ENCODE data around the gene IFNL1. TPM values are rescaled to one million over a fixed set of nuclear protein-coding genes. Genes with fewer than 3 reads are reported as not detected.
A peak's percentile ranks its signal among the peaks of the same experiment; 100 is the strongest.
"Not testable (repeated sequence)": the region's sequence is repeated elsewhere in the genome, so short reads cannot be mapped to it uniquely, and the experiment has no call there.

Gene IFNL1
- total RNA-seq, 2 experiments from 2014 or later, result 0.26 to 0.70 TPM

DNA sequence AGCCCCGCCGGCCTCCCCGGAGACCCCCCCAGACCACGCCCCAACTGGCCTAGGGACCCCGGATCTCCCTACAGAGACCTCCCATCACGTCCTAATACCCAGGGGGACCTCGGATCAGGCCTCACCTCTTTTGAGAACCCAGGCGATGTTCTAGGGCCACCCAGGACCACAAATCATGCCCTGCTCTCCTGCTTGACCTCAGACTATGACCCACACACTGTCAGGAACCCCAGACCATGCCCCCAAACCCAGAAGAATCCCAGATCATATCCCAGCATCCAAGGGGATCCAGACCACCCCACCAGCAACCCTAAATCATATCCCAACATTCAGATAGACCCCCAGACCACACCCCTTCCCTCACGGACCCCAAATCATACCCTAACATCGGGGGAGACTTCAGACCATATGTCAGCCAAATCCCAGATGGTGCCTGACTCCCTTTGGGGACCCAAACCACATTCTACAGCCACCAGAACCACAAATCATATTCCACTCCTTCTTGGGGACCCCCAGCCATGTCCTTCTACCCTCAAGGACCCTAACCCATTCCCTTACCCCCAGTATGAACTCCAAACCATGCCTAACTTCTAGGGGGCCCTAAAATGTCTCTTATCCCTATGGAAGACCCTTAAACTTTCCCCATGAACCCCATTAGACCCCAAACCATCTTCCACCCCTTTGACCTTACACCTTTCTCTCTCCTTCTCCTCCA is 25.1 kb downstream of the IFNL1 start:
- H3K9me3 Mint-ChIP-seq (ENCODE audit: low read depth), result no peaks in the 10 kb centered on the region
- H3K27ac Mint-ChIP-seq, result no peak overlapping the region
- CTCF ChIA-PET, result interaction anchor here (0.8 kb wide), 1 partner anchor 21 kb away, joined by 4 read pairs; the partner anchor contains the start of gene SAMD4B
- H3K27me3 Mint-ChIP-seq, result peaks cover 7% of the 10 kb centered on the region
- peak overlapping the region; percentile 64 for H3K4me3 Mint-ChIP-seq
- ATAC-seq (no peak), DNase-seq (no peak)
- H3K36me3 Mint-ChIP-seq, result no peaks in the 10 kb centered on the region
- H3K4me1 Mint-ChIP-seq, result peaks cover 16% of the 10 kb centered on the region

DNA sequence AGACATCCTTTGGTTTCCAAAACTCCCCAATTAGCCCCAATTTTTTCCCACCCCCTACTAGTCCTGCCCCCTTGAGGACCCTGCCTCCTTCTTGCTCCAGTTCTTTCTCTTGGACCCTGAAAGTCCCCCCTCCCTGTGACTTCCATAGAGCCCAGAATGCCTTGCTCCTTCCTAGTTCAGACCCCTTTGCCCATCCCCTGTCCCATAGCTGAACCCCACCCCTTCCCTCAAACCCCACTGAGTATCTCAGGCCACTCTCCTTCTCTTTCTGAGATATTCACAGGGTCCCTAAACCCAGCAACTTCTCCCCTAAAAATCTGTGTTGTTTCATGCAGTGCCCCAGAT is 25.6 kb downstream of the IFNL1 start:
- no peaks in the 10 kb centered on the region for H3K9me3 Mint-ChIP-seq (ENCODE audit: low read depth)
- CTCF ChIA-PET, result interaction anchor here (0.8 to 1.6 kb wide), 2 partner anchors 20 to 22 kb away, joined by 3 to 4 read pairs; partner anchors contain the start of gene SAMD4B
- no peaks in the 10 kb centered on the region for H3K36me3 Mint-ChIP-seq
- no peak for ATAC-seq
- DNase-seq, result no peak
- H3K27ac Mint-ChIP-seq, result no peak overlapping the region
- H3K27me3 Mint-ChIP-seq, result peaks cover 7% of the 10 kb centered on the region
- H3K4me1 Mint-ChIP-seq, result peaks cover 16% of the 10 kb centered on the region
- no peak overlapping the region for H3K4me3 Mint-ChIP-seq

DNA sequence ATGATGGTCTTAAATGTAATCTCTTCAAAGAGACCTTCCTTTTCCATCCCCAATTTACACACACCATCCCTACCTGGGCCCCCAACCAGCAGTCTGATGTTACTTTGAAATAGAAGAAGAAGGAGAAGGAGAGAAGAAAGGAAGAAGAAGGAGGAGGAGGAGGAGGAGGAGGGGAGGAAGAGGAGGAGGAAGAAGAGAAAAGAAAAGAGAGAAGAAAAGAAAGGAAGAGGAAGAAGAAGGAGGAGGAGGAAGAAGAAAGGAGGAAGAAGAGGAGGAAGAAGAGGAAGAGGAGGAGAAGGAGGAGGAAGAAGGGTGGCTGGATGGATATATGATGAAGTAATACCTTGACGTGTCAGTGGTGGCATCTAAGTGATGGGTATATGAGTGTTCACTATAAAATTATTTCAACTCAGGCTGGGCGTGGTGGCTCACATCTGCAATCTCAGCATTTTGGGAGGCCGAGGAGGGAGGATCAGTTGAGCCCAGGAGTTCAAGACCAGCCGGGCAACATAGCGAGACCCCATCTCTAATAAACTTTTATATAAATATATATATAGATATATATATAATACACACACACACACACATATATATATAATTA is 28.1 kb downstream of the IFNL1 start:
- Mint-ChIP-seq H3K4me1 (peaks cover 27% of the 10 kb centered on the region), H3K27me3 (peaks cover 7% of the 10 kb centered on the region), H3K27ac (no peak overlapping the region), H3K9me3 (ENCODE audit: low read depth) (no peaks in the 10 kb centered on the region), H3K4me3 (no peak overlapping the region), H3K36me3 (peaks cover 11% of the 10 kb centered on the region)
- CTCF ChIA-PET, result no interaction called here
- ATAC-seq (no peak), DNase-seq (no peak)

DNA sequence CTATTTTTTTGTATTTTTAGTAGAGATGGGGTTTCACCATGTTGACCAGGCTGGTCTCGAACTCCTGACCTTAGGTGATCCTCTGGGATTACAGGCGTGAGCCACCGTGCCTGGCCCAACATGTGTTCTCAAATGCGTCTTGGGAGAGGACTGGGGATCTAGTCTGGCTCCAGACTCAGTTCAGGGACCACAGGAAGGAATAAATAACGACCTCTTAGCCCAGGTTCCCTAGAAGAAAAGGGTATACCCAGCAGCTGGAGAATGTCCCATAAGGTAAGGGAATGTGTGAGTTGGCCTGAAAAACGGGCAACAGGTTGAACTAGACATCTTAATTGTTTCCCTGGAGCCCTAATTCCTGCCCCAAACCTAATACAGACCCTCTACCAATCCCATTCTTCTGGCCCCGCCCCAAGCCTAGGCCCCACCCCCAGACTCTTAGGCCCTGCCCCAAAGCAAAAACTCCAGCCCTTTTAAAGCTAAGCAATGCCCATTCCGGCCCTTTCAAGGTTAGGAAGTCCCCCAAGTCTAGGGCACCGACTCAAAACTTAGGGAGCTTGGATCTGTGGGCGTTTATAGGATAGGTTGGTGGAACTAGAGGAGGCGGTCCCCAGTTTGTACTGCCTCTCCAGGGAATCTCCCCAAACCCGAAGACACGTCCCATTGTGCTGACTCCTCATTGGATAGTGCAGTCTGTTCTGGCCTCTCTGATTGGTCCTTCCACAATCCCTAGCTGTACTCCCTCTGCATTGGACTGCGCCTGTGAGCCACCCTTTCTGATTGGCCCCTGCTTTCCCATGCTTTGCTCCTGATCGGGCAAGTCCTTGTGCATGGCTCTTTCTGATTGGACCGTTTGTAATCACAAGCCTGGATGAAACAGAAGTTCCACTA is 29.8 kb downstream of the IFNL1 start:
- Mint-ChIP-seq H3K4me1 (peaks cover 27% of the 10 kb centered on the region), H3K27me3 (peaks cover 7% of the 10 kb centered on the region), H3K27ac (no peak overlapping the region), H3K9me3 (ENCODE audit: low read depth) (no peaks in the 10 kb centered on the region), H3K4me3 (no peak overlapping the region), H3K36me3 (peaks cover 16% of the 10 kb centered on the region)
- DNase-seq, result no peak
- no peak for ATAC-seq
- CTCF ChIA-PET, result interaction anchor here (1.5 to 5.1 kb wide), 3 partner anchors 113 to 204 kb away, joined by 3 to 40 read pairs (median 22); no protein-coding TSS in a partner anchor

DNA sequence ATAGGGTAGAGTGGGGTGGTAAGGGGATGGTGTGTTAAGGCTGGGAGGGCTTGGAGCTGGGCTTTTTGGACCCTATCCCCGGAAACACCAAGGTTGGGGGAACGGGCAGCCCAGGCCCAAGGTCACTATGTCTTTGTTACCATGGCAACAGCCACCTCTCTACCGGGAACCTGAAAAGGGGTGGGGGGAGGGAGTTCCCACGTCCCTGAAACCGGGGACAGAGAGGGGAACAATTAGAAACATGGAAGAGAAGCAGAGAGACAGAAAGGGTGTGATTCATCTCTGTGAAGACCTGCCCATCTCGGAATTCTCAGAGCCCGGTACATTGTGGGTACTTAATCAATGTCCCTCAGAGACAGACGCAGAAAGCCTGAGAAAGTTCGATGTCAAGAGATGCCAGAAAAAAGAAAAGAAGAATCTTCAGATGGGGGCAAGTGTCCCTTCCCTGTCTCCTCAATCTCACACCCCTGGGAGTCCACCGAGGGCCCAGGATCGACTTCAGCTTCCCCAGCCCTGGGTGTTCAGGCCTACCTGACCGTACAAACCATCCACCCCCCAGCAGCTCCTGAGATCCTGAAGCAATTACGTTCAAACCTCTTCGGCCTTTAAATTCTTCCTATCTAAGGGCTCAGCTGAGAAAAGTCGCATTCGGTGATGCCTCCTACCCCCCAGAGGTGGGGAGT is 31.3 kb downstream of the IFNL1 start:
- CTCF ChIA-PET, result interaction anchor here (0.5 to 5.1 kb wide), 30 partner anchors 10 to 375 kb away, joined by 3 to 40 read pairs (median 3); partner anchors contain the start of genes MED29, PAF1, PAK4 and PLEKHG2
- no peak for ATAC-seq

DNA sequence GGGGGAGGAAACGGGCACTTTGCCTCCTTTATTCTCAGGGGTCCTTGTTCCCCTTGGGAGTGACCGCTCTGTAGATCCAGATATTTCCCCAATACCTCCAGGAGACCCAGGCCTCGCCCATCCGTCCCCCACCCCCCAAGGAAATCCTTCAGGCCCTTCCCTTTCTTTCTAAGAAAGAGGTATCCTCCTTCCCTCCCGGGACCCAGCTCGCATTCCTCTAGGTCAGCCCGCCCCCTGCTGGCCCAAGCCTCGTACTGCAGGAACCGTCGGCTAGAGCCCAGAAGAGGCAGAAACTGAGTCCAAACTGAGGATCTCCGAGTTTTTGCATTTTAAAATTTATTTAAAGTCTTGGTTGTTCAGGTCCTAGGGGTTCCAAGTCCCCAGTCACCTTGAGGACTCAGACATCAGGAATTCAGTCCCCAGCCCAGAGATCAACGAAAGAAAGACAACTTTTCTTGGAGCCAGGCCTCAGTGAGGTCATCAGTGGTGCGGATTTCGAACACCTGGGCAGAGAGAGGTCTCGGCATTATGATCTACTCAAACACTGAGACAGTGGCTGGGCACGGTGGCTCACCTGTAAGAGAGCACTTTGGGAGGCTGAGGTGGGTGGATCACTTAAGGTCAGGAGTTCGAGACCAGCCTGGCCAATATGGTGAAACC is 32.0 kb downstream of the IFNL1 start:
- Mint-ChIP-seq H3K27ac (peak overlapping the region; percentile 34), H3K27me3 (no peaks in the 10 kb centered on the region), H3K36me3 (peaks cover 26% of the 10 kb centered on the region), H3K4me1 (peaks cover 32% of the 10 kb centered on the region), H3K4me3 (no peak overlapping the region), H3K9me3 (ENCODE audit: low read depth) (no peaks in the 10 kb centered on the region)
- ATAC-seq, result peak; percentile 72
- DNase-seq, result peak; percentile 86
- CTCF ChIA-PET, result interaction anchor here (0.7 to 5.1 kb wide), 27 partner anchors 9 to 346 kb away, joined by 3 to 40 read pairs (median 3); partner anchors contain the start of genes MED29, PAF1, PAK4 and PLEKHG2

More for the DNA sequence above, 31.3 kb downstream of the IFNL1 start:
- no peak overlapping the region for H3K4me3 Mint-ChIP-seq
- DNase-seq, result no peak
- H3K36me3 Mint-ChIP-seq, result peaks cover 20% of the 10 kb centered on the region
- H3K4me1 Mint-ChIP-seq, result peaks cover 26% of the 10 kb centered on the region
- no peak overlapping the region for H3K27ac Mint-ChIP-seq
- H3K27me3 Mint-ChIP-seq, result no peaks in the 10 kb centered on the region
- H3K9me3 Mint-ChIP-seq (ENCODE audit: low read depth), result no peaks in the 10 kb centered on the region

DNA sequence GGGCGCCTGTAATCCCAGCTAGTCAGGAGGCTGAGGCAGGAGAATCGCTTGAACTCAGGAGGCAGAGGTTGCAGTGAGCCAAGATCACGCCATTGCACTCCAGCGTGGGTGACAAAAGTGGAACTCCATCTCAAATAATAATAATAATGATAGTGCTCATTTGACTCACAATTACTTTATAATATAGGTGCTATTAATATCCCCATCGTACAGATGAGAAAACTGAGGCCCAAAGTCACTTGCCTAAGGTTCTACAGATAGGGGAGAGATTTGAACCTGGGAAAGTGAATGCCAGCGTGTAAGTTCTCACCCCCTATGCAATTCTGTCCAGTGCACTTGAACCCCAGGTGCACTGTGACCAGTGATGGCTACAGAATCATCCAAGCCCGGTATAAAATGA is 33.7 kb downstream of the IFNL1 start:
- Mint-ChIP-seq H3K4me1 (peaks cover 47% of the 10 kb centered on the region), H3K36me3 (peaks cover 31% of the 10 kb centered on the region), H3K27ac (no peak overlapping the region), H3K9me3 (ENCODE audit: low read depth) (no peaks in the 10 kb centered on the region), H3K27me3 (no peaks in the 10 kb centered on the region), H3K4me3 (no peak overlapping the region)
- ATAC-seq (no peak), DNase-seq (no peak)
- CTCF ChIA-PET, result interaction anchor here (0.6 to 5.1 kb wide), 4 partner anchors 12 to 259 kb away, joined by 3 to 40 read pairs (median 3); partner anchors contain the start of gene SAMD4B

DNA sequence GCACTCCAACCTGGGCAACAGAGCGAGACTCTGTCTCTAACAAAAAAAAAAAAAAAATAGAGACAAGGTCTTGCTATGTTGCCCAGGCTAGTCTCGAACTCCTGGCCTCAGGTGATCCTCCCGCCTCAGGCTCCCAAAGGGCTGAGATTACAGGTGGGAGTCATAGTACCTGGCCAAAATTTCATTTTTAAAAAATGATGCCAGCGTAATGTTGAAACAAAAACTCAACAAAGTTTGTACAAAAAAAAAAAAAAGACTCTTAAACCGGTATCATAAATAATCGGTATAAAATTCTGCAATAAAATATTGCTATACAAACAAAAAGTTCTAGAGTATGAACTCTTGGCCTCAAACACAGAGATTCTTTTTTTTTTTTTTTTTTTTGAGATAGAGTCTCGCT is 36.1 kb downstream of the IFNL1 start:
- Mint-ChIP-seq H3K27me3 (no peaks in the 10 kb centered on the region), H3K4me3 (no peak overlapping the region), H3K4me1 (peaks cover 60% of the 10 kb centered on the region), H3K36me3 (peaks cover 34% of the 10 kb centered on the region), H3K27ac (no peak overlapping the region), H3K9me3 (ENCODE audit: low read depth) (no peaks in the 10 kb centered on the region)
- no peak for DNase-seq
- CTCF ChIA-PET, result interaction anchor here (0.7 kb wide), 1 partner anchor 33 kb away, joined by 4 read pairs; no protein-coding TSS in a partner anchor
- ATAC-seq, result no peak

DNA sequence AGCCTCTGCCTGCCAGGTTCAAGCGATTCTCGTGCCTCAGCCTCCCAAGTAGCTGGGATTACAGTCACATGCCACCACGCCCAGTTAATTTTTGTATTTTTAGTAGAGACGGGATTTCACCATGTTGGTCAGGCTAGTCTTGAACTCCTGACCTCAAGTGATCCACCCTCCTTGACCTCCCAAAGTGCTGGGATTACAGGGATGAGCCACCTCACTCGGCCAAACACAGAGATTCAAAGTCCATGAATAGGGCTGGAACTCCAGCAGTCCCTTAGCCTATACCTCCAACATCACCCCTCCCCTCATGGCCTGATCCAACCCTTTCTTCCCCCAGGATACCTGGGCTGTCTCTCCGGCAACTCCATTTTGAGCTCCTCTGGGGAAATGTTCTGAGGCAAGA is 36.5 kb downstream of the IFNL1 start:
- H3K27me3 Mint-ChIP-seq; DNase-seq; ATAC-seq; H3K9me3 Mint-ChIP-seq (ENCODE audit: low read depth); H3K27ac Mint-ChIP-seq; H3K4me3 Mint-ChIP-seq: not testable (repeated sequence)
- Mint-ChIP-seq H3K36me3 (peaks cover 34% of the 10 kb centered on the region), H3K4me1 (peaks cover 62% of the 10 kb centered on the region)
- CTCF ChIA-PET, result interaction anchor here (0.7 to 0.9 kb wide), 2 partner anchors 32 to 96 kb away, joined by 3 to 4 read pairs; no protein-coding TSS in a partner anchor

DNA sequence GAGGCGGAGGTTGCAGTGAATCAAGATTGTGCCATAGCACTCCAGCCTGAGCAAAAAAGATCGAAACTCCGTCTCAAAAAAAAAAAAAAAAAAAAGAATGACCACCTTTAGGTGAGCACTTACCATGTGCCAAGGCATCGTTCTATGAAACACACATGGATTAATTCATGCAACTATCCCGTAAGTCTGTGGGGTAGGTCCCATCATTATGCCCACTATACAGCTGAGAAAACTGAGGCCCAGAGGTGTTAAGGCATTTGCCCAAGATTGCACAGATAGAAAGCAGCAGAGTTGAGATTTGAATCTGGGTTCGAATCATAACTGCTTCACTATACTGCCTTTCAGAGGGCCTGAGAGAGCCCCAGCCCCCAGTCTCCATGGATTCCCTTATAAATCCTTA is 37.3 kb downstream of the IFNL1 start:
- Mint-ChIP-seq H3K4me3 (peak overlapping the region; percentile 49), H3K27ac (peak overlapping the region; percentile 63), H3K27me3 (no peaks in the 10 kb centered on the region), H3K4me1 (peaks cover 60% of the 10 kb centered on the region), H3K36me3 (peaks cover 30% of the 10 kb centered on the region), H3K9me3 (ENCODE audit: low read depth) (no peaks in the 10 kb centered on the region)
- no peak for ATAC-seq
- CTCF ChIA-PET, result interaction anchor here (0.8 to 1.9 kb wide), 4 partner anchors 33 to 211 kb away, joined by 3 to 6 read pairs (median 4); no protein-coding TSS in a partner anchor
- DNase-seq, result no peak

DNA sequence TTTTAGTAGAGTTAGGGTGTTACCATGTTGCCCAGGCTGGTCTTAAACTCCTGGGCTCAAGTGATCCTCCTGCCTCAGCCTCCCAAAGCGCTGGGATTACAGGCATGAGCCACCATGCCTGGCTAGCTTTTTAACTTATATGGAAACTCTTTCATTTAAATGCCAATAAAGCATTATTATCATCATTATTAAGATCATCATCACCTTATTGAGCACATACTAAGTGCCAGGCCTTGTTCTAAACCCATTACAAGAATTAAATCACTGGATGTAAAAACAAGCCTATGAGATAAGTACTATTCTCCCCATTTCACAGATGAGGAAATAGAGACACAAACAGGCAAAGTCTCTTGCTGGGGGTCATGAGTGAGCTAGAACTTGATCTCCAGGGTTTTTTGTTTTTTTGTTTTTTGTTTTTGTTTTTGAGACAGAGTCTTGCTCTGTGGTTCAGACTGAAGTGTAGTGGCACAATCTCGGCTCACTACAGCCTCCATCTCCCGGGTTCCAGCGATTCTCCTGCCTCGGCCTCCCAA is 38.3 kb downstream of the IFNL1 start:
- peaks cover 54% of the 10 kb centered on the region for H3K4me1 Mint-ChIP-seq

DNA sequence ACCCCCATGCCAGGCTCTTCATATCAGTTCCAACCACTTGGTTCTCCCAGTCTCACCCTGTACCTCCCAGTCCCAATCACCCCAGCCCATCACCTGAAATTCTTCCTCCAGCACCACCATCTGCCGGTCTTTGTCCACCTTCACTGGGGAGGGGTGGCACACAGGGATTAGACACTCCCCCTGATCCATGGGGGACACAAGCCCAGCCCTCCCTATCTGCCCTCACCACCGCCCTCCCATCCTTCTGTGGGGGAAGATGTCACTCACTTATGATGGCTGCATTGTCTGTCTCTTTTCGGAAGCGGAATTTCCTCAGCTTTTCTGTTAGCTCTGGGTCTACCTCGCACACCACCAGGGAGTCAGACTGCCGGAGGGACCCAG is 39.0 kb downstream of the IFNL1 start:
- DNase-seq, result peak; percentile 61
- Mint-ChIP-seq H3K36me3 (peaks cover 26% of the 10 kb centered on the region), H3K4me3 (peak overlapping the region; percentile 97), H3K4me1 (peaks cover 58% of the 10 kb centered on the region), H3K27ac (peak overlapping the region; percentile 95), H3K27me3 (no peaks in the 10 kb centered on the region), H3K9me3 (ENCODE audit: low read depth) (no peaks in the 10 kb centered on the region)
- peak; percentile 34 for ATAC-seq
- CTCF ChIA-PET, result interaction anchor here (0.8 to 2.0 kb wide), 10 partner anchors 11 to 213 kb away, joined by 3 to 6 read pairs (median 4); partner anchors contain the start of gene PLEKHG2

More for the DNA sequence above, 38.3 kb downstream of the IFNL1 start:
- Mint-ChIP-seq H3K27me3 (no peaks in the 10 kb centered on the region), H3K27ac (peak overlapping the region; percentile 95), H3K36me3 (peaks cover 27% of the 10 kb centered on the region), H3K4me3 (peak overlapping the region; percentile 97), H3K9me3 (ENCODE audit: low read depth) (no peaks in the 10 kb centered on the region)
- no peak for ATAC-seq
- CTCF ChIA-PET, result interaction anchor here (0.8 to 1.9 kb wide), 6 partner anchors 12 to 212 kb away, joined by 3 to 6 read pairs (median 4); no protein-coding TSS in a partner anchor
- no peak for DNase-seq

Measured in activated CD8-positive, alpha-beta memory T cell treated with anti-CD3 and anti-CD28 coated beads, Interleukin-2, amount 10 ng/mL, durations not matched to agents 7 days and 5 days (primary cell).